GM12874 (cell line): ENCODE measurements around the gene PRELID3B.

Source experiments
- CTCF ChIP-seq: IDR thresholded peaks from 2 replicates; pipeline ENCODE4 v1.5.1; 2011; ENCODE audit warnings: low read depth, mild to moderate bottlenecking, control low read depth, low read length, moderate library complexity; ENCODE audit not compliant: insufficient read depth

Gene PRELID3B

DNA sequence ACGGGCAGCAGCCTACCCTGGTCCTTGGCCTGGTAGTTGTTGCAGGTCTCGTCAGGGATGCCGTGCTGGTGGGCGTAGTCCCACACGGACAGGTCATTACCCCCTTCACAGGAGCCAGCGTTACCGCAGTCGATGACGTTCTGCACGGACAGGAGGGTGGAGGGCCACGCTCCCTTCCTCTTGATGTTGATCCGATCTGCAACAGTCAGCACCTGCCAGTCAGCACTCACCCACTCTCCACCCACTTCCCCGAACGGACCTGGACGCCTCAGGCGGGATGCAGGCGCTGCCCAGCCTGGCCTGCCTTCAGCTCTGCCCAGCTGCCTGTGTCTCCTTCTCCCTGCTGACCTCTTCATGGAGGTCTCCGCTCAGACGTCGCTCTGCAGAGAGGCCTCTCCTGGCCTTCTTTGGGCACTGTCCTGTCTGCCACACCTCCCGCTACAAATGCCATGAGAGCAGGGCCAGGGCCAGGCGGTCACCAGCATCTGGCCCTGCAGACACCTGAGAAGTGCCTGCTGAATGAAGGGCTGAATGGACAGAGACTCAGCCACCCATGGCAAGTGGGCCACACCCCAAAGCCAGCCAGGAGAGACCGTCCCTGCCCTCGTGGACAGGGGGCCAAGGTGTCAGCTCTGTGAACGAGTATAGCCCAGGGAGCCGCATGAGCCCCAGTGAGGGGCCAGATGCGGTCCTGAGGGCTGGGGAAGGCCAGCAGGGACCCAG lies 41.0 kb downstream of the PRELID3B start:
- no peak for TF ChIP-seq CTCF

GRCh38 chr20:59001068-59001448 lies 41.5 kb downstream of the PRELID3B start:
- TF ChIP-seq CTCF = no peak

DNA sequence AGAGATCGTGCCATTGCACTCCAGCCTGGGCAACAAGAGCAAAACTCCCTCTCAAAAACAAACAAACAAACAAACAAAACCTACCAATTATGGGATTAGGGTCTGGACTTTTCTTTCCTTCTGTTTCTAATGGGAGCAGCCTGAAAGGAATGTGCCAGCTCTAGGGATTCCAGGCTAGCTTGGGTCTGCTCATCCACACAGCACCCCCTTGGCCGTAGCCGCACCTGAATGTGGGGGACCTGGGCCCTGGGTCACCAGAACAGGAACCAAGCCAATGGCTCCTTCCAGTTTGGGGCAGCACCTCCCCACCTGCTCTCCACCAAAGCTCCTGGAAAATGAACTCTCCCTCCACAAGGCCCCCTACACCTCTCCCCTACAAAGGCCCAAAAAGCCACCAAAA lies 42.3 kb downstream of the PRELID3B start:
- no peak for TF ChIP-seq CTCF

- no peak for TF ChIP-seq CTCF
Observed at GRCh38 chr20:58998656-58999055, 43.9 kb downstream of the PRELID3B start.

- TF ChIP-seq CTCF = no peak
Observed at GRCh38 chr20:58997141-58997770, 45.3 kb downstream of the PRELID3B start.

DNA sequence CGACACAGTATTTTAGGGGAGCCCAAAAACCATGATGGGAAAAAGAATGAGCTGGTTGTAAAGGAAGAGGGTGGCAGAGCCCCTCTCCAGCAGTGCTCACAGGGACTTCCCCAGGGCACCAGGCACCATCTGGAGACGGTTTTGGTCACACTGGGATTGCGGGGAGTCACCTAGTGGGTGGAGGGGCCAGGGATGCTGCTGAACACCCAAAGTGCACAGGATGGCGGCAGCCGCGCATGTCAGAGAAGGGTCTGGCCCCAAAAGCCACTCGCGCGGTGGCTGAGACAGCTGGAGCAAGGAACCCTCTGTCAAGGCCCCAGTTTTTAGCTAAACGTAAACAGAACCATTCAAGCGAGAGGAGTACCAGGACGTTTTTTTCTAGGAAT lies 46.4 kb downstream of the PRELID3B start:
- no peak for TF ChIP-seq CTCF

DNA sequence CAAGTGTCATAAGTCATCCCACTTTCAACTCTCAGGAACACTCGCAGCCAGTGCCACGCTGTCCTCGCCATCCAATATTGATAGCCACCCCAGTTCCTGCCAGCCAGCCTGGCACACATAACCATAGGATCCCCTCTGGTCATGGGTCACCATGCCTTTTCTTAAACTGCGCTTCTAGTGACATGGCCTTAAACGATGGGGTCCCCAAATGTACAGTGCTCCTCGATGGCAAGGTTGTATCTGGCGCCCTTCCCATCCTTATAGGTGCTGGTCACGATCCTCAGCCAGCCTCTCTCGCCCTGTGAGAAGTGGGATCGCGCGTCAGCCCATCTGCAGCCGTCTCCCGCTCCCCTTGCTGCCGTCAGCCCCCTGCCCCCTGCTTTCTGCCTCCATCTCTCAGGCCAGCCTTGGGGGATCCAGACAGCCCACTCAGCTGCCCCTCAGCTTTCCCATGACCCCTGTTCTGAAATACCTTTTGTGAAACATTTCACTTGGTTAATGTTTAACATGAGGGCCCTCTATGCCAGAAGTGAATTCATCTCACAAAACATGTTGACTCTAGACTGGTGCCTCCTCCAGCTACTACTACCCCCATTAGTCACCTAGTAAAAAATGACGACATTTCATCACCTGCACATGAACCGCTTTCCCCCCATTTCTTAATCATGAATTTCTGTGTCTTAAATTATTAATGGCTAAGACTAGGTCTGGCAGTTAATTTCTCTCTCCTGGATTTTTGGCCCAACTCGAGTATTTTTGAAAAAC lies 46.9 kb downstream of the PRELID3B start:
- no peak for TF ChIP-seq CTCF
